OCI-M2 (cell line): ENCODE data around the gene PDLIM1.

Experiments
- DNase-seq: peaks from one replicate; lab custom pipeline; 2025; ENCODE audit not compliant: unreplicated experiment; lab: John Stamatoyannopoulos, UW

PDLIM1 gene, protein sequence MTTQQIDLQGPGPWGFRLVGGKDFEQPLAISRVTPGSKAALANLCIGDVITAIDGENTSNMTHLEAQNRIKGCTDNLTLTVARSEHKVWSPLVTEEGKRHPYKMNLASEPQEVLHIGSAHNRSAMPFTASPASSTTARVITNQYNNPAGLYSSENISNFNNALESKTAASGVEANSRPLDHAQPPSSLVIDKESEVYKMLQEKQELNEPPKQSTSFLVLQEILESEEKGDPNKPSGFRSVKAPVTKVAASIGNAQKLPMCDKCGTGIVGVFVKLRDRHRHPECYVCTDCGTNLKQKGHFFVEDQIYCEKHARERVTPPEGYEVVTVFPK

GRCh38 chr10:95290461-95291364 lies at the start of gene PDLIM1:
TSS of gene PDLIM1 (minus strand) at chr10:95291003. CDS start at chr10:95290915, 88 bp downstream.
- no peak for DNase-seq

DNA sequence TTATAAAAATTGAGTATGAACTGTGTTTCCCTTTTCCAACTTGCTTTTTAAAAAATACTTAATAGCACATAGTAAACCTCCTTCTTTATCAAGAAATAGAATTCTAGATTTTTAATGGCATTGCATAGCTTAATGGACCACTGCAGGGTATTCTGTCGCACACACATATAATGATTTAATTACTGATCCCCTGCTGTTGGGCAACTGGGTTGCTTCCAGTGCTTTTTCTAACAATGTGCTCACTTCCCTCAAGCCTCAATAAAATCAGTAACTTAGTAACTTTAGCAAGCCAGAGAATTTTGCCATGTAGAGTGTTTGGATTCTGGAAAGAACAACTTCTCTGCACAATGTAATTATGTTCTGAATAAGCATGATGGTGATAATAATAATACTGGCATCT lies 49.1 kb upstream of the PDLIM1 start:
- DNase-seq = no peak

GRCh38 chr10:95337423-95338160 lies 46.8 kb upstream of the PDLIM1 start:
- no peak for DNase-seq

- no peak for DNase-seq
Measured at GRCh38 chr10:95336702-95337101, 45.9 kb upstream of the PDLIM1 start.

- DNase-seq = no peak
Measured at GRCh38 chr10:95335933-95336699, 45.3 kb upstream of the PDLIM1 start.

GRCh38 chr10:95334805-95335144 lies 44.0 kb upstream of the PDLIM1 start:
- DNase-seq = no peak

GRCh38 chr10:95333997-95334804 lies 43.4 kb upstream of the PDLIM1 start:
- DNase-seq = no peak

- no peak for DNase-seq
Measured at GRCh38 chr10:95332666-95333249, 42.0 kb upstream of the PDLIM1 start.

GRCh38 chr10:95331596-95332130 lies 40.9 kb upstream of the PDLIM1 start:
- DNase-seq = no peak

- no peak for DNase-seq
Measured at GRCh38 chr10:95330966-95331453, 40.2 kb upstream of the PDLIM1 start.

DNA sequence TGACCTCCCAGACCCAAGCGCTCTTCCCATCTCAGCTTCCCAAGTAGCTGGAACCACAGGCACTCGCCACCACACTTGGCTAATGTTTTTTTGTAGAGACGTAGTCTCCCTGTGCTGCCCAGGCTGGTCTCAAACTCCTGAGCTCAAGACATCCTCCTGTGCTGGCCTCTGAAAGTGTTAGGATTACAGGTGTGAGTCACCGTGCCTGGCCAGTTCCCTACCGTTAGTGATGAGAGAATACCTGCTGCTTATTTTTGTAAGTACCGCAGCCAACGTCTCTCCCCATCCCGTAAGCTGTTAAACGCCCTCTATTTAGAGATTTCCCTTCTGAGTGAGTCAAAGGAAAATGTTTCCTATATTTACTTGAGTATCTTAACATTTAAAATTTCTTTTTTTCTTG lies 38.5 kb upstream of the PDLIM1 start:
- no peak for DNase-seq

GRCh38 chr10:95328013-95328412 lies 37.2 kb upstream of the PDLIM1 start:
- no peak for DNase-seq

GRCh38 chr10:95327367-95327766 lies 36.6 kb upstream of the PDLIM1 start:
- DNase-seq = no peak

GRCh38 chr10:95326396-95326795 lies 35.6 kb upstream of the PDLIM1 start:
- DNase-seq = no peak

DNA sequence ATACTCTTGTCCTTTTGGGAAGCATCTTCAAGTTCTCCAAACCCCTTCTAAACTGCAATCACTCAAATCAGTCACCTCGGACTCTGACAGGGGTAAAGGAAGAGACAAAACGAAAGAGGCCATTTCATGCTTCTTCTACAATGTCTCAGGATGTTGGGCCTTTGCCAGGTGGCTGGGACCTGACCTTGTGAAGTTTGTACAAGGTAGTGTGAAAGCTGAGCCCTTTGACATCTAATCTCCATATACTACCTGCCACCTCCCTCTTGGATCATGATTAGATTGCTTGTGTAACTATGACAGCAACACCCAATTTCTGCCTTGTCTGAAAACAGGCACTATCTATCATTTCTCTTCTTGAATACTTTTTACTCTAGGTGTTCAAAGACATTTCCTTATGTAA lies 35.1 kb upstream of the PDLIM1 start:
- DNase-seq = no peak

GRCh38 chr10:95324436-95325268 lies 33.8 kb upstream of the PDLIM1 start:
- DNase-seq = no peak

- no peak for DNase-seq
Measured at GRCh38 chr10:95321554-95322301, 30.9 kb upstream of the PDLIM1 start.

DNA sequence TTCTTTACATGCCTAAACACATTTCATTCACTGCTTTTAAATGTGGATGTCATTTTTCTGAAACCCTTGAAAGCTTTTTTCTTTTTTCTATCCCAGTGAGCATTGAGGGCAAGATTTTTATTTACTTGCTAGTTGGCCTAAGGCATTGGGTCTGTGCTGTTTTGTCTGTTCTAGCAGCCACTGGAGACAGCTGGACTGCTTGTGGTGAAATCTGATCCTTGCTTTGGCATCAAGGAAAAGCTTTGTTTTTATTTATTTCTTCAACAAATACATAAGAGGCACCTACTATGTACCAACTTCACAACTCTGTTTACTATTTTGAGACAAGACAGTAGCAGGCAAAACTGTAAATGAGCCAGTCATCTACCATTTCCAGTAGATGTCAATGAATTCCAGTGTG lies 28.4 kb upstream of the PDLIM1 start:
- DNase-seq = no peak
